ENCODE data around the gene SSBP3.

Gene SSBP3

DNA sequence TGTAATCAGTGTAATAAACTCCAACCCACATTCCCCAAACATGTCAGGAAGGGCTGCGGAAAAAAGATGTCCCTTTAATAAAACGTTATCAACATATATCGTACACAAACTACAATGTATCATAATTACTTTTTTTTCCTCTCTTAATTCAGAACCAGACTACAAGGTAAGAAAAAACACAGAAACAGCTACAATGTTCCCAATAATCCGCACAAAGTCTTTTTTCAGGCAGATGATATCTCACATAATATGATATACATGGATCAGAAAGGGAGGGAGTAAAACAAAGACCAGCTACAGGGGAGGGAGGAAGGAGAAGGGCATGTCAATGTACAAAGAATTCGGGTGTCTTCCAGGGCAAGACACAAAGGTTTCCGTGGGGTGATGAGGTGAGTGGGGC is 180.8 kb downstream of the SSBP3 start:
- TF ChIP-seq, protein P1, sequence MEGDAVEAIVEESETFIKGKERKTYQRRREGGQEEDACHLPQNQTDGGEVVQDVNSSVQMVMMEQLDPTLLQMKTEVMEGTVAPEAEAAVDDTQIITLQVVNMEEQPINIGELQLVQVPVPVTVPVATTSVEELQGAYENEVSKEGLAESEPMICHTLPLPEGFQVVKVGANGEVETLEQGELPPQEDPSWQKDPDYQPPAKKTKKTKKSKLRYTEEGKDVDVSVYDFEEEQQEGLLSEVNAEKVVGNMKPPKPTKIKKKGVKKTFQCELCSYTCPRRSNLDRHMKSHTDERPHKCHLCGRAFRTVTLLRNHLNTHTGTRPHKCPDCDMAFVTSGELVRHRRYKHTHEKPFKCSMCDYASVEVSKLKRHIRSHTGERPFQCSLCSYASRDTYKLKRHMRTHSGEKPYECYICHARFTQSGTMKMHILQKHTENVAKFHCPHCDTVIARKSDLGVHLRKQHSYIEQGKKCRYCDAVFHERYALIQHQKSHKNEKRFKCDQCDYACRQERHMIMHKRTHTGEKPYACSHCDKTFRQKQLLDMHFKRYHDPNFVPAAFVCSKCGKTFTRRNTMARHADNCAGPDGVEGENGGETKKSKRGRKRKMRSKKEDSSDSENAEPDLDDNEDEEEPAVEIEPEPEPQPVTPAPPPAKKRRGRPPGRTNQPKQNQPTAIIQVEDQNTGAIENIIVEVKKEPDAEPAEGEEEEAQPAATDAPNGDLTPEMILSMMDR (IDR thresholded peaks at IDR 0.05; ENCODE audit: insufficient read depth, missing control alignments), result no peak
- FAIRE-seq (no peak), DNase-seq (ENCODE audit: insufficient read length, low spot score) (no peak)

DNA sequence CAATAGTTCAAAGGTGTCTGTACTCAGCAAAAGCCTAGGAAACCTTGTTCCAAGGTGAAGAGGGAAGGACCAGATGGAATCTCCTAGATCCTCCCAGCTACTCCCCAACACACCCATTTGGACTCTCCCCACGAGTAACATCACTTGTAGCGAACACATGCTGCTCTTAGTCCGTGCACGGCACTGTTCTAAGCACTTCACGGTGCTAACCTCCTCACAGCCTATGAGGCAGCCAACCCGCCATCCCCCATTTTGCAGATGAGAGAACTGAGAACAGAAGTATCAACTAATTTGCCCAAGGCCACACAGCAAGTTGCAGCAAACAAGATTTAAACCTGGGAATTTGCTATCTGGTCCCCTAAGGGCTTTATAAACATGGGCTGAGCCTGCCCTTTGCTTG is 182.0 kb downstream of the SSBP3 start:
- TF ChIP-seq, protein P1 (IDR thresholded peaks at IDR 0.05; ENCODE audit: insufficient read depth, missing control alignments), result no peak
- no peak for FAIRE-seq
- no peak for DNase-seq (ENCODE audit: insufficient read length, low spot score)

DNA sequence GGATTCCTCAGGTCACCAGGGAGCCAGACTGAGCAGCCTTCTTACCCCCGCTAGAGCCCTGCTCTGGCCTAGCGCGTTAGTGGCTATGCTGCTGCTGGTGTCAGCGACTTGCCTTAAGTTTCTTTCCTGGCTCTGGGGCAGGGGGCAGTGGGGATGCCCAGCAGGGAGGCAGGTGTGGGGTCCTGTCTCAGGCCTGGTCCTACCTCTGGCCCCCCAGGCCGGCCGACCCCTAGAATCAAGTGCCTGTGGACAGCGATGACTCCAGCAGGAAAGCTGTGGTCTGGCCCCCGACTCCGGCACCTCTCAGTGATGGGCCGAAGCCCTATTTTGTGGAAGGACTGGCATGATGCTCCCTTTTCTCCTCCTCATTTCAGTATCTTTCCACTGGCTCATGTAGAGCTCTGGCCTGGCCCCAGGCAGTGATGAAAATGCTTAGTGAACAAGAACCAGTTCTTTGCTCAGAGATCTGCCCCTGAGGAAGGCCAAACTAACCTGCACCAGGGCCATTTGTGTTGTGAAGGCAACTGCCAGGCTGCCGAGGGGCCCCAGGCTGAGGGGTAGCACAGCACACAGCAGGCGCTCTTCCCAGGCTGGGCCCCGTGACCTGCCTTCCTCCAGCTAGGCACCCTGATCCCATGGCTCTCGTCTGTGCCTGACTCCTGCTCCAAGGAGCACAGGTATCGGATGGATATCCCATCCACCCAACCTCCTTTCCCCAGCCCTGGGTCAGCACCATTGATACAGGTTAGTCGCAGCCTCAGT is 182.6 kb downstream of the SSBP3 start:
- no peak for DNase-seq (ENCODE audit: insufficient read length, low spot score)
- FAIRE-seq, result no peak
- TF ChIP-seq, protein P1 (IDR thresholded peaks at IDR 0.05; ENCODE audit: insufficient read depth, missing control alignments), result no peak

GRCh38 chr1:54222711-54223110 is 183.5 kb downstream of the SSBP3 start:
- DNase-seq (ENCODE audit: insufficient read length, low spot score) (no peak), FAIRE-seq (no peak)
- TF ChIP-seq, protein P1 (IDR thresholded peaks at IDR 0.05; ENCODE audit: insufficient read depth, missing control alignments), result no peak

DNA sequence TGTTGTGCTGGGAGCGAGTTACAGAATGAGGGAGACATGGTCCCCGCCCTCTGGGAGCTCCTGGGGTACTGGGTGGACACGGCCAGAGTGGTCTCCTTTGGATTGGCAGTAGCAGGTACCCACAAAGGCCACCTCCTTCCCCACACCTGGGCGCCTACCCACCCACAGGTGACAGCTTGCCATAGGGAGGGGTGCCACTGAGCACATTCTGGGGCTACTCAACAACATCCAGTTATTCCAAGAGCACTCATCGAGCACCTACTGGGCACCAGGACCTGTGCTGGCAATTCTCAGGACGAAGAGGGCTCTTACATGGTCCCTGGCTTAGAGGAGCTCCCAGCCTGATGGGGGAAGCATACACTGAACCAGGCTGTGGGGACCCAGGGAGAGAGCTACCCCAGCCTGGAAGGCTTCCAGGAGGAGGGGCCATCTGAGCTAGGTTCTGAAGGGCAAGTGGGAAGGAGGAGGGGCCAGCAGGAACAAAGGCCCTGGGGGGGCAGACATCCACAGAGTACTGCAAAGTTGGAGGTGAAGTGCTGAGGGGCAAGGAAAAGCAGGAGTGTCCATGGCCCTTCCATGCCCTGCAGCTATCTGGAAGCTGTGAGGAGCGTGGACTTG is 184.2 kb downstream of the SSBP3 start:
- FAIRE-seq (no peak), DNase-seq (ENCODE audit: insufficient read length, low spot score) (no peak)
- TF ChIP-seq, protein P1 (IDR thresholded peaks at IDR 0.05; ENCODE audit: insufficient read depth, missing control alignments), result no peak

- DNase-seq (ENCODE audit: insufficient read length, low spot score), result no peak
- TF ChIP-seq, protein P1 (IDR thresholded peaks at IDR 0.05; ENCODE audit: insufficient read depth, missing control alignments), result no peak
- no peak for FAIRE-seq
Measured at GRCh38 chr1:54221113-54221834, 184.9 kb downstream of the SSBP3 start.

Measured in D721Med (cell line).